ENCODE measurements around the gene TLCD2. TPM values are rescaled to one million over a fixed set of nuclear protein-coding genes. Genes with fewer than 3 reads are reported as not detected.
"Not testable (repeated sequence)": the region's sequence is repeated elsewhere in the genome, so short reads cannot be mapped to it uniquely, and the experiment has no call there.

Gene TLCD2
- total RNA-seq, 1 experiment from 2014 or later = 2.1 TPM

GRCh38 chr17:1673041-1673785, 37.0 kb downstream of the TLCD2 start:
- CTCF ChIA-PET = no interaction called here
- TF ChIP-seq CTCF (conservative IDR thresholded peaks at IDR 0.05; ENCODE audit: low read depth, low read length) = no peak
- no peak for TF ChIP-seq EZH2 (IDR thresholded peaks at IDR 0.05; ENCODE audit: borderline replicate concordance, low read depth, low read length, poor library complexity, severe bottlenecking)
- H3K4me3 ChIP-seq (ENCODE audit: low read depth, low read length, poor library complexity, severe bottlenecking) = no peak overlapping the region
- intact Hi-C loops (cut with micrococcal nuclease; ENCODE audit: unreplicated experiment) = no loop called here
- no peak overlapping the region for H3K27ac ChIP-seq (ENCODE audit: low read depth, low read length, poor library complexity, severe bottlenecking)
- no peak for DNase-seq (ENCODE audit: low spot score)
- POLR2A ChIA-PET (ENCODE audit: low non-redundant PET) = no interaction called here
- BruUV-seq (replicated peaks) = TSS peak; percentile 3
- H3K36me3 ChIP-seq (ENCODE audit: insufficient read depth, low read length, poor library complexity, severe bottlenecking) = peaks cover 94% of the 10 kb centered on the region
- no peaks in the 10 kb centered on the region for H3K9me3 ChIP-seq (ENCODE audit: low read depth, low read length, poor library complexity, severe bottlenecking)
- H3K4me1 ChIP-seq (ENCODE audit: insufficient read depth, low read length, poor library complexity, severe bottlenecking) = no peaks in the 10 kb centered on the region
- no peaks in the 10 kb centered on the region for H3K27me3 ChIP-seq (replicated peaks; ENCODE audit: insufficient read depth, low read depth, low read length, poor library complexity)

GRCh38 chr17:1663934-1664333, 46.2 kb downstream of the TLCD2 start:
- H3K9me3 ChIP-seq (ENCODE audit: low read depth, low read length, poor library complexity, severe bottlenecking); H3K27ac ChIP-seq (ENCODE audit: low read depth, low read length, poor library complexity, severe bottlenecking); H3K4me1 ChIP-seq (ENCODE audit: insufficient read depth, low read length, poor library complexity, severe bottlenecking); H3K4me3 ChIP-seq (ENCODE audit: low read depth, low read length, poor library complexity, severe bottlenecking); intact Hi-C loops (cut with micrococcal nuclease; ENCODE audit: unreplicated experiment); H3K27me3 ChIP-seq (replicated peaks; ENCODE audit: insufficient read depth, low read depth, low read length, poor library complexity); BruUV-seq (replicated peaks); CTCF ChIA-PET; DNase-seq (ENCODE audit: low spot score); POLR2A ChIA-PET (ENCODE audit: low non-redundant PET): not testable (repeated sequence)
- peaks cover 87% of the 10 kb centered on the region for H3K36me3 ChIP-seq (ENCODE audit: insufficient read depth, low read length, poor library complexity, severe bottlenecking)

GRCh38 chr17:1661045-1661444, 49.1 kb downstream of the TLCD2 start:
- no peaks in the 10 kb centered on the region for H3K27me3 ChIP-seq (replicated peaks; ENCODE audit: insufficient read depth, low read depth, low read length, poor library complexity)
- BruUV-seq (replicated peaks) = no TSS peak
- ChIA-PET CTCF (interaction anchor here (0.6 to 1.0 kb wide), 2 partner anchors 8 to 100 kb away, joined by 3 read pairs; no protein-coding TSS in a partner anchor), POLR2A (ENCODE audit: low non-redundant PET) (no interaction called here)
- no peak overlapping the region for H3K4me3 ChIP-seq (ENCODE audit: low read depth, low read length, poor library complexity, severe bottlenecking)
- no peak overlapping the region for H3K27ac ChIP-seq (ENCODE audit: low read depth, low read length, poor library complexity, severe bottlenecking)
- TF ChIP-seq CTCF (conservative IDR thresholded peaks at IDR 0.05; ENCODE audit: low read depth, low read length) (no peak), EZH2 (IDR thresholded peaks at IDR 0.05; ENCODE audit: borderline replicate concordance, low read depth, low read length, poor library complexity, severe bottlenecking) (no peak)
- no peaks in the 10 kb centered on the region for H3K4me1 ChIP-seq (ENCODE audit: insufficient read depth, low read length, poor library complexity, severe bottlenecking)
- intact Hi-C loops (cut with micrococcal nuclease; ENCODE audit: unreplicated experiment) = no loop called here
- no peaks in the 10 kb centered on the region for H3K9me3 ChIP-seq (ENCODE audit: low read depth, low read length, poor library complexity, severe bottlenecking)
- peaks cover 92% of the 10 kb centered on the region for H3K36me3 ChIP-seq (ENCODE audit: insufficient read depth, low read length, poor library complexity, severe bottlenecking)
- DNase-seq (ENCODE audit: low spot score) = no peak

- DNase-seq (ENCODE audit: low spot score) = no peak
- intact Hi-C loops (cut with micrococcal nuclease; ENCODE audit: unreplicated experiment) = no loop called here
- Histone ChIP-seq H3K27ac (ENCODE audit: low read depth, low read length, poor library complexity, severe bottlenecking) (no peak overlapping the region), H3K4me1 (ENCODE audit: insufficient read depth, low read length, poor library complexity, severe bottlenecking) (no peaks in the 10 kb centered on the region), H3K9me3 (ENCODE audit: low read depth, low read length, poor library complexity, severe bottlenecking) (no peaks in the 10 kb centered on the region), H3K27me3 (replicated peaks; ENCODE audit: insufficient read depth, low read depth, low read length, poor library complexity) (no peaks in the 10 kb centered on the region), H3K4me3 (ENCODE audit: low read depth, low read length, poor library complexity, severe bottlenecking) (no peak overlapping the region), H3K36me3 (ENCODE audit: insufficient read depth, low read length, poor library complexity, severe bottlenecking) (peaks cover 97% of the 10 kb centered on the region)
- ChIA-PET CTCF (no interaction called here), POLR2A (ENCODE audit: low non-redundant PET) (no interaction called here)
- no TSS peak for BruUV-seq (replicated peaks)
- TF ChIP-seq CTCF (conservative IDR thresholded peaks at IDR 0.05; ENCODE audit: low read depth, low read length) = no peak
- no peak for TF ChIP-seq EZH2 (IDR thresholded peaks at IDR 0.05; ENCODE audit: borderline replicate concordance, low read depth, low read length, poor library complexity, severe bottlenecking)
Measured at GRCh38 chr17:1658100-1658499, 52.1 kb downstream of the TLCD2 start.
